Measurements from ENCODE around the gene HEPHL1.

The HEPHL1 gene

GRCh38 chr11:94131047-94131717, 110.0 kb downstream of the HEPHL1 start:
- DNase-seq (ENCODE audit: low spot score) = no peak

GRCh38 chr11:94131718-94132115, 110.6 kb downstream of the HEPHL1 start:
- no peak for DNase-seq (ENCODE audit: low spot score)

GRCh38 chr11:94132152-94132558, 111.0 kb downstream of the HEPHL1 start:
- no peak for DNase-seq (ENCODE audit: low spot score)

- DNase-seq (ENCODE audit: low spot score) = no peak
These were observed 111.8 kb downstream of the HEPHL1 start for GRCh38 chr11:94132823-94133408.

GRCh38 chr11:94133752-94134151, 112.6 kb downstream of the HEPHL1 start:
- no peak for DNase-seq (ENCODE audit: low spot score)

GRCh38 chr11:94134651-94135512, 113.7 kb downstream of the HEPHL1 start:
- DNase-seq (ENCODE audit: low spot score) = no peak

- DNase-seq (ENCODE audit: low spot score) = no peak
These were observed 118.3 kb downstream of the HEPHL1 start for GRCh38 chr11:94139416-94139815.

- DNase-seq (ENCODE audit: low spot score) = no peak
These were observed 119.1 kb downstream of the HEPHL1 start for GRCh38 chr11:94140154-94140655.

GRCh38 chr11:94141511-94142307, 120.6 kb downstream of the HEPHL1 start:
- no peak for DNase-seq (ENCODE audit: low spot score)

GRCh38 chr11:94142308-94143281, 121.4 kb downstream of the HEPHL1 start:
- DNase-seq (ENCODE audit: low spot score) = no peak

- DNase-seq (ENCODE audit: low spot score) = no peak
These were observed 123.1 kb downstream of the HEPHL1 start for GRCh38 chr11:94144216-94144615.

GRCh38 chr11:94144664-94145063, 123.5 kb downstream of the HEPHL1 start:
- no peak for DNase-seq (ENCODE audit: low spot score)

- DNase-seq (ENCODE audit: low spot score) = no peak
These were observed 124.3 kb downstream of the HEPHL1 start for GRCh38 chr11:94145431-94145830.

GRCh38 chr11:94145916-94146315, 124.8 kb downstream of the HEPHL1 start:
- DNase-seq (ENCODE audit: low spot score) = no peak

- DNase-seq (ENCODE audit: low spot score) = no peak
These were observed 126.3 kb downstream of the HEPHL1 start for GRCh38 chr11:94147433-94147845.

GRCh38 chr11:94148189-94148588, 127.0 kb downstream of the HEPHL1 start:
- DNase-seq (ENCODE audit: low spot score) = no peak

GRCh38 chr11:94149431-94150017, 128.4 kb downstream of the HEPHL1 start:
- no peak for DNase-seq (ENCODE audit: low spot score)

GRCh38 chr11:94150056-94150455, 128.9 kb downstream of the HEPHL1 start:
- DNase-seq (ENCODE audit: low spot score) = no peak

- DNase-seq (ENCODE audit: low spot score) = no peak
These were observed 129.8 kb downstream of the HEPHL1 start for GRCh38 chr11:94150704-94151685.
